DND-41 (cell line): Measurements from ENCODE around the gene NHLRC4.

ENCODE experiments used
- ATAC-seq: fragments of 200-7000 bp; cut with Tn5 transposase; 3 replicates; pipeline ENCODE4 v1.9.1; 2021; ENCODE audit warnings: low read depth; ENCODE audit not compliant: insufficient read depth
- DNase-seq: peaks from one replicate; pipeline ENCODE4 v3.0.0-alpha.2; 2020
- H2AFZ ChIP-seq: 2 replicates; pipeline ENCODE4 v1.6.0; 2012; ENCODE audit warnings: low read depth, low read length
- H3K27ac ChIP-seq: 2 replicates; pipeline ENCODE4 v1.5.1; 2012; ENCODE audit warnings: low read length, inconsistent platforms
- H3K27me3 ChIP-seq: fragments of 200-600 bp; sonication (generic); 2 replicates; pipeline ENCODE4 v1.6.0; 2012; ENCODE audit warnings: low read length, mild to moderate bottlenecking, inconsistent platforms; ENCODE audit not compliant: insufficient read depth, poor library complexity
- H3K36me3 ChIP-seq: 2 replicates; pipeline ENCODE4 v1.5.1; 2012; ENCODE audit warnings: low read length, inconsistent platforms; ENCODE audit not compliant: insufficient read depth
- H3K4me1 ChIP-seq: 2 replicates; pipeline ENCODE4 v1.5.1; 2012; ENCODE audit warnings: mild to moderate bottlenecking, low read length; ENCODE audit not compliant: insufficient read depth
- H3K4me2 ChIP-seq: 2 replicates; pipeline ENCODE4 v1.6.0; 2012; ENCODE audit warnings: mild to moderate bottlenecking, moderate library complexity, low read length, inconsistent platforms; ENCODE audit not compliant: insufficient read depth
- H3K4me3 ChIP-seq, 2 experiments: fragments of 200-600 bp in 1 of 2; shearing (Covaris generic) in 1 of 2; 2 replicates each; pipeline ENCODE4 v1.5.1; 2012 to 2016; ENCODE audit warnings: inconsistent platforms in 2 of 2, low read length in 2 of 2, mild to moderate bottlenecking in 2 of 2, low read depth in 1 of 2, moderate library complexity in 1 of 2
- H3K79me2 ChIP-seq: 2 replicates; pipeline ENCODE4 v1.6.0; 2012; ENCODE audit warnings: low read length, inconsistent platforms; ENCODE audit not compliant: insufficient read depth
- H3K9ac ChIP-seq: 2 replicates; pipeline ENCODE4 v1.6.0; 2012; ENCODE audit warnings: low read depth, mild to moderate bottlenecking, inconsistent platforms, low read length, moderate library complexity
- H3K9me3 ChIP-seq: 2 replicates; pipeline ENCODE4 v1.5.1; 2012; ENCODE audit warnings: low read length, moderate library complexity, mild to moderate bottlenecking, inconsistent platforms; ENCODE audit not compliant: insufficient read depth, severe bottlenecking
- H4K20me1 ChIP-seq: 2 replicates; pipeline ENCODE4 v1.6.0; 2012; ENCODE audit warnings: low read length; ENCODE audit not compliant: insufficient read depth
- EZH2 ChIP-seq: IDR thresholded peaks from 3 replicates; pipeline ENCODE4 v1.6.1; 2012; ENCODE audit warnings: borderline replicate concordance, low read depth, mild to moderate bottlenecking, moderate library complexity, low read length, inconsistent platforms; ENCODE audit not compliant: severe bottlenecking
- TF ChIP-seq, protein P1 (sequence below): IDR thresholded peaks from 2 replicates; pipeline ENCODE4 v1.5.1; 2012; ENCODE audit warnings: borderline replicate concordance, low read length, moderate library complexity, mild to moderate bottlenecking; ENCODE audit not compliant: poor library complexity, severe bottlenecking; ENCODE audit errors: extremely low read depth

Gene NHLRC4

GRCh38 chr16:551210-551609 is 15.6 kb upstream of the NHLRC4 start:
- no peak for DNase-seq
- Histone ChIP-seq H4K20me1 (peaks cover 21% of the 10 kb centered on the region), H2AFZ (no peak overlapping the region), H3K4me3 (no peak overlapping the region), H3K9me3 (no peaks in the 10 kb centered on the region), H3K36me3 (peaks cover 52% of the 10 kb centered on the region), H3K27ac (no peak overlapping the region), H3K4me2 (no peak overlapping the region), H3K79me2 (peaks cover 2% of the 10 kb centered on the region; the same call in 1 of the 2 replicates), H3K4me1 (no peaks in the 10 kb centered on the region), H3K9ac (no peak overlapping the region), H3K27me3 (no peaks in the 10 kb centered on the region)
- TF ChIP-seq EZH2 = no peak
- TF ChIP-seq, protein P1, sequence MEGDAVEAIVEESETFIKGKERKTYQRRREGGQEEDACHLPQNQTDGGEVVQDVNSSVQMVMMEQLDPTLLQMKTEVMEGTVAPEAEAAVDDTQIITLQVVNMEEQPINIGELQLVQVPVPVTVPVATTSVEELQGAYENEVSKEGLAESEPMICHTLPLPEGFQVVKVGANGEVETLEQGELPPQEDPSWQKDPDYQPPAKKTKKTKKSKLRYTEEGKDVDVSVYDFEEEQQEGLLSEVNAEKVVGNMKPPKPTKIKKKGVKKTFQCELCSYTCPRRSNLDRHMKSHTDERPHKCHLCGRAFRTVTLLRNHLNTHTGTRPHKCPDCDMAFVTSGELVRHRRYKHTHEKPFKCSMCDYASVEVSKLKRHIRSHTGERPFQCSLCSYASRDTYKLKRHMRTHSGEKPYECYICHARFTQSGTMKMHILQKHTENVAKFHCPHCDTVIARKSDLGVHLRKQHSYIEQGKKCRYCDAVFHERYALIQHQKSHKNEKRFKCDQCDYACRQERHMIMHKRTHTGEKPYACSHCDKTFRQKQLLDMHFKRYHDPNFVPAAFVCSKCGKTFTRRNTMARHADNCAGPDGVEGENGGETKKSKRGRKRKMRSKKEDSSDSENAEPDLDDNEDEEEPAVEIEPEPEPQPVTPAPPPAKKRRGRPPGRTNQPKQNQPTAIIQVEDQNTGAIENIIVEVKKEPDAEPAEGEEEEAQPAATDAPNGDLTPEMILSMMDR = no peak
- ATAC-seq = no peak

GRCh38 chr16:552171-552570 is 14.6 kb upstream of the NHLRC4 start:
- Histone ChIP-seq H4K20me1 (peaks cover 11% of the 10 kb centered on the region), H2AFZ (no peak overlapping the region), H3K4me1 (no peaks in the 10 kb centered on the region), H3K9ac (no peak overlapping the region), H3K27me3 (no peaks in the 10 kb centered on the region), H3K27ac (no peak overlapping the region), H3K4me2 (no peak overlapping the region), H3K36me3 (peaks cover 48% of the 10 kb centered on the region), H3K79me2 (0 out of 2 replicates have a peak, but pooled peaks cover under 1% of the 10 kb centered on the region), H3K4me3 (no peak overlapping the region), H3K9me3 (no peaks in the 10 kb centered on the region)
- no peak for DNase-seq
- ATAC-seq = no peak
- TF ChIP-seq, protein P1 = no peak
- no peak for TF ChIP-seq EZH2

DNA sequence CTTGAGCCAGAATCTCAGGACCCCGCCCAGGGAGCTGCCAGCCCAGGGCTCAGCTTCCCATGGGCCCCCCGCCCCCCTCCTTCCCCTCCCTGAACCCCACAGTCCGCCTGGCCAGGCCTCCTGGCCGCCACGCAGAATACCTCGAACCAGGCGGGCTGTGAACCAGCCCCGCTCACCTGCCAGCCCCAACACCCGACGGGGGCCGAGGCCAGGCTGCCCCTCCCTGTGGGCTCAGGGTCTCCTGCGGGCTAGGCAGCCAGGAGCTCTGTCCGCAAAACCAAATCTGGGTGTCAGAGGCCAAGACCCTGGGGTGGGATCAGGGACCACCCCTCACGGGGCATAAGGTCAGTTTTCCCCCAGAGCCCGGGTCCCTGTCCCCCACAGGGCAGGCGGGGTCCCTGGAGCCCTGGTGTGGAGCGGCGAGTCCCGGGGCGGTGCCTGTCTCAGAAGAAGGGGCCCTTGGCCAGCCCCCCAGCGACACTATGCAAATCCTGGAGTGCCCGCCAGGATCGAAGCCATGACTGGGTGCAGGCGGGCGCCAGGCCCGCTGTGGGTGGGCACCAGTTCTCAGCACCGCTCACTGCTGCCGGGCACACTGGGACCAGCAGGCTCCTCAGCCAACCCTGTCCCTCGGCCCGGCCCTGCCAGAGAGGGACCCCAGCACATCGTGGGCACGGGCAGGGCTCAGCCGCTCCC is 13.1 kb upstream of the NHLRC4 start:
- H2AFZ ChIP-seq = no peak overlapping the region
- no peak overlapping the region for H3K27ac ChIP-seq
- H4K20me1 ChIP-seq = peaks cover 6% of the 10 kb centered on the region
- no peaks in the 10 kb centered on the region for H3K79me2 ChIP-seq
- no peak overlapping the region for H3K4me3 ChIP-seq
- no peak for DNase-seq
- H3K9ac ChIP-seq = no peak overlapping the region
- TF ChIP-seq, protein P1 = no peak
- no peak for TF ChIP-seq EZH2
- H3K4me2 ChIP-seq = no peak overlapping the region
- no peaks in the 10 kb centered on the region for H3K27me3 ChIP-seq
- H3K9me3 ChIP-seq = no peaks in the 10 kb centered on the region
- peaks cover 35% of the 10 kb centered on the region for H3K36me3 ChIP-seq
- ATAC-seq = no peak; the same call in 2 of the 3 replicates
- no peaks in the 10 kb centered on the region for H3K4me1 ChIP-seq
